NB4 (cell line): Measurements from ENCODE around the gene LCA5.

Experiments used
- POLR2A ChIP-seq: IDR thresholded peaks from 2 replicates; pipeline ENCODE4 v1.6.1; 2011; ENCODE audit warnings: mild to moderate bottlenecking; ENCODE audit not compliant: insufficient read length; ENCODE audit errors: extremely low read depth
- TF ChIP-seq, protein P1 (sequence below): IDR thresholded peaks from one replicate; pipeline ENCODE4 v1.5.1; 2012; ENCODE audit warnings: low read depth, low read length

DNA sequence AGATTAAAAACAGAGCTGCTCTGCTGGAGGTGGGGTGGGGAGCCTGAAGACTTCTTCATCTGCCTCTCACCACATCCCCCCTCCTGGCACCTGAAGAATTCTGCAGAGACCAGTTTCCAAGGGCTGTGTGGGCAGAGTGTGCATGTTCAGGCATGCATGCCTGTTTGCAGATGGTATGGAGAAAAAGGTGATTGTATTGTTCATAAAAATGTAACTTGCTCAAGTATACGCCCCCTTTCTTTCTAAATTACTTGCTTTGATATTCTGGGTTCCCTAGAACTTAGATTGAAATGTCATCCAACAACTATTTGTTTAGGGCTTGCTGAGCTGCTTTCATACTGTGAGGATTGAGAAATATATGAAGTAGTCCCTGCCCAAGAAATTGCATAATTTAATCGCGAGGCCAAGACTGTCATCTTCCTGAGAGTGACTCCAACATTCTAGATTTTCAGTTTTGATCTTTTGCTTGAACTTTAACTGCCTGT, 83.6 kb downstream of the LCA5 start:
- no peak for TF ChIP-seq POLR2A
- TF ChIP-seq, protein P1, sequence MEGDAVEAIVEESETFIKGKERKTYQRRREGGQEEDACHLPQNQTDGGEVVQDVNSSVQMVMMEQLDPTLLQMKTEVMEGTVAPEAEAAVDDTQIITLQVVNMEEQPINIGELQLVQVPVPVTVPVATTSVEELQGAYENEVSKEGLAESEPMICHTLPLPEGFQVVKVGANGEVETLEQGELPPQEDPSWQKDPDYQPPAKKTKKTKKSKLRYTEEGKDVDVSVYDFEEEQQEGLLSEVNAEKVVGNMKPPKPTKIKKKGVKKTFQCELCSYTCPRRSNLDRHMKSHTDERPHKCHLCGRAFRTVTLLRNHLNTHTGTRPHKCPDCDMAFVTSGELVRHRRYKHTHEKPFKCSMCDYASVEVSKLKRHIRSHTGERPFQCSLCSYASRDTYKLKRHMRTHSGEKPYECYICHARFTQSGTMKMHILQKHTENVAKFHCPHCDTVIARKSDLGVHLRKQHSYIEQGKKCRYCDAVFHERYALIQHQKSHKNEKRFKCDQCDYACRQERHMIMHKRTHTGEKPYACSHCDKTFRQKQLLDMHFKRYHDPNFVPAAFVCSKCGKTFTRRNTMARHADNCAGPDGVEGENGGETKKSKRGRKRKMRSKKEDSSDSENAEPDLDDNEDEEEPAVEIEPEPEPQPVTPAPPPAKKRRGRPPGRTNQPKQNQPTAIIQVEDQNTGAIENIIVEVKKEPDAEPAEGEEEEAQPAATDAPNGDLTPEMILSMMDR = no peak
